HG02884 (cell line): Measurements from ENCODE around the gene GARIN3.
A peak's percentile ranks its signal among the peaks of the same experiment; 100 is the strongest.
"Not testable (repeated sequence)": the region's sequence is repeated elsewhere in the genome, so short reads cannot be mapped to it uniquely, and the experiment has no call there.

Source experiments
- ATAC-seq: cut with Tn5 transposase; IDR thresholded peaks from one replicate; pipeline ENCODE4 v1.9.1; 2021; ENCODE audit warnings: mild to moderate bottlenecking, moderate library complexity; ENCODE audit not compliant: unreplicated experiment

Gene GARIN3

DNA sequence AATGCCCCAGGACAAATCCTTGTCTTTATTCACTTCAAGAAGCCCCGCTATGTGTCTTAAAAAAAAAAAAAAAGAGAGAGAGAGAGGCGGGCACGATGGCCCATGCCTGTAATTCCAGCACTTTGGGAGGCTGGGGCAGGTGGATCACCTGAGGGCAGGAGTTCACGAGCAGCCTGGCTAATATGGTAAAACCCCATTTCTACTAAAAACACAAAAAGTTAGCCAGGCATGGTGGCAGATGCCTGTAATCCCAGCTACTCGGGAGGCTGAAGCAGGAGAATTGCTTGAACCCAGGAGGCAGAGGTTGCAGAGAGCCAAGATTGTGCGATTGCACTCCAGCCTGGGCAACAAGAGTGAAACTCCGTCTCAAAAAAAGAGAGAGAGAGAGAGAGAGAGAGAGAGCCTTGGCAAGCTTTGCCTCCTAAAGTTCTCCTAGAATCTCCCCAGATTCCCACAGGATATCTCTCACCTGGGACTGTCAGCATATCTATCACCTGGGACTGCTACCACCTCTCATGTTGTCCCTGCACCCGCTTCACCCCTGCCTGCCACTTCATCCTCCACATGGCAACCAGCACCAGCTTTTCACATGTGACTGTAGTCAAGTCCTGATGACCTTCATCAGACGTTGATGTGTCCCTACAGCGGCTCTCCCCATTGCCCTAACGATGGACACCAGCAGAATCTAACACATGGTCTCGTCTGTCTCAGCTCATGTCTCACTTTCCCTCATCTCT is 20.4 kb upstream of the GARIN3 start:
- ATAC-seq = no peak

DNA sequence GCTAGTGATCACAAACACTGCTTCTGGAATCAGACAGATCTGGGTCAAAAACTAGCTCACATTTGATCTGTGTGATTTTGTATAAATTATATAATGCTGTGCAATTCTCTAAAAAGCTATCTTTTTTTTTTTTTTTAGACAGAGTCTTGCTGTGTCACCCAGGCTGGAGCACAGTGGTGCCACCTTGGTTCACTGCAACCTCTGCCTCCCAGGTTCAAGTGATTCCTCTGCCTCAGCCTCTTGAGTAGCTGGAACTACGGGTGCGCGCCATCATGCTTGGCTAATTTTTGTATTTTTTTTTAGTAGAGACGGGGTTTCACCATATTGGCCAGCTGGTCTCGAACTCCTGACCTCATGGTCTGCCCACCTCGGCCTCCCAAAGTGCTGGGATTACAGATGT is 19.1 kb upstream of the GARIN3 start:
- not testable (repeated sequence) for ATAC-seq

DNA sequence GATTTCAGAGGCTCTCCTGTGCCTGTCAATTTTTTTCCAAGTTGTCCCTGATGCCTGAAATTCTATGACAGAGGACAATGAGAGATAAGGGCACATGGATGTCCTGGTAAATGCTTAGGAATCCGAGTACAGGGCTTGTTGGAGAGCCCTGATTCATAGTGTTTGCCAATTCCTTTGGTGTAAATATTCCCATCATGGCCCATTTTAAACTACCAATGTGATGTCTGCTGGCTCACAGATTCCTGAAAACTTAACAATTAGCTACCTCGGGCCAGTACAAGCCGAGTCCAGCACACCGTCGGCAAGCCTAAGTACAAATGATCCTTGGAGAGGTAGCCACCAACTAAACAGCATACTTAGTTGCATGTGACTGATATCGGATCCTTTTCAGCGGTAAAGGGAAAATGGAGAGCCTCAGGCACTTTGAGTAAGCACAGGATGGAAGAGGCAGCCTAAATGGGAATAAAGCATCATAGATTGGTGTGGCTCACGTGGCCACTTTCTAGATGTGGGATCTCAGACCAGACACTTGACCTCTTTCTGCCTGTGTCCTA is 18.1 kb upstream of the GARIN3 start:
- ATAC-seq = no peak

DNA sequence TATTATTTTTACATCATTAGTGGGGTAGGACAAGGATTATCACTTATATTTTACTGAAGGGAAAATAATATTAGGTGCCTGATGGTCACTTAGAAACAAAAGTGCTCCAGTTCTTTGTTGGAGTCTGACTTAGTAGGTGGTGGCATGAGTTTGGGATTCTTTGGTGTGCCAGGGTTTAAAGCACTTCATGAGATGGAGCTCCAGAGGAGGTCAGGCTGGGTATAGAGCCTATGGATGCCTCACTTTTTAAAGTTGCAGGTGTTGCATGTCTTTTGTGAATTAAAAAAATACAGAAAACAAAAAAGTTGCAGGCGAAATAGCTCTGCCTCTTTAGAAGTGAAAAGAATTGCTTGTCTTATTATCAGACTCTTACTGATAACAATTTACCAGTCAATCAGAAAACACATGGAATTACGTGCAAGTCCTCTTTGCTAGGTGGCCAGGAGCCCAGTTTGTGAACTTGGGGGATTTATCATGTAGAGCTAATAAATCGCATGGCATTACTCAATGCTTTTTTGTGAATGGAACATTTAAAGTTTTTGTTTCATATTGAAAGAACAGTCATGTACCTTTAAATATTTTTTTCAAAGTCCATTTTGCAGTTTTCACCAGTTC is 16.2 kb upstream of the GARIN3 start:
- no peak for ATAC-seq

DNA sequence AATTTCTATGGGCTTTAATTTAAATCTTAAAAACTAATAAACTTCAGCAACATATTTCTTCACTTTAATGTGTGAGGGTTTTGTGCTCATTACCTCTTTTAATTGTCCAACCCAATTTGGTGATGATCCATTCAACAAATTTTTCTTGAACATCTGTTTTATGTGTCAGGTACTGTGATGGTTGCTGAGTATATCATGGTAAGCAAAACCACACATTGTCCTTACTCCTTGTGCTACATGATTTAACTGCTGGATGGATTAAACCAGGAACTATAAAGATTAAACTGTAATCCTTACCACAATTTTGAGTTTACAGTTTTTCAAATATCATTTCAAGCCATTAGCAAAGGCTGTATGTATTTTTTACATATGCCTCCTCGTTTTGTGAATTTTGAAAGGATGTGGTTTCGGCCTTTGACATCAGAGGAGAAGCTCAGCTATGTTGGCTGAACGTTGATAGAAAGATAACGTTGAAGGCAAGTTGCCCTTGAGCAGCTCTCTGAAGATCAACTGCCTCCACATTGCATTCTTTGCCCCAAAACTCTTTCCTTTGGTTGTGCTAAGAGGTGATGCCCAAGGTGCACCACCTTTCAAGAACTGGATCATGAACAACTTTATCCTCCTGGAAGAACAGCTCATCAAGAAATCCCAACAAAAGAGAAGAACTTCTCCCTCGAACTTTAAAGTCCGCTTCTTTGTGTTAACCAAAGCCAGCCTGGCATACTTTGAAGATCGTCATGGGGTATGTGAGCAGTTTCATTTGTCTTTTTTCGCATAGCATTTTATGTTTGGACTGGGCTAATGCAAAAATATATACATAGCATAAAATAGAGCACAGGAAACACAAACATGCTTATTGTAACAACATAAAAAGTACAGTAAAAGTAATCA is 14.6 kb upstream of the GARIN3 start, which contains the start of gene ITK:
TSS of gene ITK (plus strand) at position 467 of the 891 bp plus-strand sequence. CDS start at position 605, 138 bp downstream.
- ATAC-seq = no peak

DNA sequence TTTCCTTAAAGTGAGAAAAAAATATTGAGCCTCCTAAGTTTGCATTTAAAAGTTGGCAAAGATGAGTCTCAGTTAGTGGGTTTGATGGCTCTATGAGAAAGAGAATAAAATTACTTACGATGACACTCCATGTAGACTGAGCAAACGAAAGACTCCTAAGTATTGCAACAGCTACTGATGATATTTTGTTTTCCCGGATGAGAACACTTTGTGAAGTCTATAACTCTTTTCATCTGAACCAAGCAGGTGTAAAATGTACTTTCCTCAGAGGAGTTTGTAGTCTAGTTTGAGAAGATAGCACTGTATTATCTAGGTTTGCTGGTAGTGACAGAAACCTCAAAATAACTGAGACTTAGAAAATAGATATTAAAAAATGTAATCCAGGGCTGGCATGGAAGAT is 12.9 kb upstream of the GARIN3 start:
- ATAC-seq = no peak

DNA sequence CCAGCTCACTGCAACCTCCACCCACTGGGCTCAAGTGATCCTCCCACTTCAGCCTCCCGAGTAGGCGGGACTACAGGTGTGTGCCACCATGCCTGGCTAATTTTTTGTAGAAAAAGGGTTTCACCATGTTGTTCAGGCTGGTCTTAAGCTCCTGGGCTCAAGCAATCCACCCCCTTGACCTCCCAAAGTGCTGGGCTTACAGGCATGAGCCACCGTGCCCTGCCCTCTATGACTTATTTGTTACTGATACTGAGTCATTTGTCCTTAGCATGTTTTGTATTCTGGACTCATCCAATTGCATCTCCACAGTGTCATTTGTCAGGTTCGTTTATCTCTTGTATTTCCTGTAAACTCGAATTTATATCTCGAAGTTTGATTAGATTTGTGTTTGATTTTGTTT is 11.9 kb upstream of the GARIN3 start:
- ATAC-seq = no peak

DNA sequence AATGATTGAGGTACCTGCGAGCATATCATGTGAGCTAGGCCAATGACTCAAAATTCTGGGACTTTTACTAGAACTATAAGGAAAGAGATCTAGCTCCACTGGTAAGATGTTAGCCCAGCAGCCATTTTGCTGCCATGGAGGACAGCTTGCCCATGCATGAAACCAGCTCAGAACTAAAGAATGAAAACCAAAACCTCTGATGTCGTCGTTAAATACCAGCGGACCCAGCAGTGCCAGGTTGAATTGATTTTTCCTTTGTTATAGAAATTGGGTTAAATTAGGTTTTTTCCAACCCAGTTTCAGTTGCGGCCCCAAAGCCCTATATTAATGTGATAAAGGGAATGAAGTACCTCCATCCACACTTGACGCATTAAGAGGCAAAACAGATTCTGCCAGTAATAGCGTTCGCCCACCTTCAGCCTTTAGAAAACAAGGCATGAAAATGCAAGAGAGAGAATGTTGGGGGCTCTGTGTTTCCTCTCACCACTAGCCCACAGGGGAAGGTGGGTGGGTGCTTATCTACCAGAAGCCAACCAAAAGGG is 9.1 kb upstream of the GARIN3 start:
- no peak for ATAC-seq

DNA sequence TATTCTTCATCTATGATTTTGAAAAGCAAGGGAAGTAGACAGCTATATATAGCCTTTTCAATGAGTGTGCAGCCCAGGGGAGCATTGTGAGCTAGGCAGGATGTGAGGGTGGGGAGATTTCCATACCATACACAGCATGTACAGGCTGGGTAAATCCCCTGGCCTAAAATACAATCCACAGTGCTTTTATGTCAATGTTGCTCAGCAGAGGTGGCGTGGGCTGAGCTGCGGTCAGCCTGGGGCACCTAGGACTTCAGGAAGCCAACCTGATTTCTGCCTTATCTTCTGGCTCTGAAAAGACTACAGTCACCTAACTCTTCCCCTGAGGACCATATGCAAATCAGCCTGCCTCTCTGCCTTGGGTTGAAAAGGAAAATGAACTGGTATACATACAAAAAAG is 6.3 kb upstream of the GARIN3 start:
- peak; percentile 99 for ATAC-seq

DNA sequence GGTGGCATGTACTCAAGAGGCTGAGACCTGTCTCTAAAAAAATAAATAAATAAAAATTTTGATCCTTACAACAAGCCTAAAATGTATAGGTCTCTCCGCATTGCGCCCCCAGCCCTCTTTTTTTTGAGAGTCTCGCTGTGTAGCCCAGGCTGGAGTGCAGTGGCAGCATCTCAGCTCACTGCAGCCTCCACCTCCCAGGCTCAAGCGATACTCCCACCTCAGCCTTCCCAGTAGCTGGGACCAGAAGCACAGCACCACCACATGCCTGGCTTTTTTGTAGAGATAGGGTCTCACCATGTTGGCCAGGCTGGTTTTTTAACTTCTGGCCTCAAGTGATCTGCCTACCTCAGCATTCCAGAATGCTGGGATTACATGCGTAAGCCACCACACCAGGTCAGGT is 2.2 kb upstream of the GARIN3 start:
- ATAC-seq = no peak

DNA sequence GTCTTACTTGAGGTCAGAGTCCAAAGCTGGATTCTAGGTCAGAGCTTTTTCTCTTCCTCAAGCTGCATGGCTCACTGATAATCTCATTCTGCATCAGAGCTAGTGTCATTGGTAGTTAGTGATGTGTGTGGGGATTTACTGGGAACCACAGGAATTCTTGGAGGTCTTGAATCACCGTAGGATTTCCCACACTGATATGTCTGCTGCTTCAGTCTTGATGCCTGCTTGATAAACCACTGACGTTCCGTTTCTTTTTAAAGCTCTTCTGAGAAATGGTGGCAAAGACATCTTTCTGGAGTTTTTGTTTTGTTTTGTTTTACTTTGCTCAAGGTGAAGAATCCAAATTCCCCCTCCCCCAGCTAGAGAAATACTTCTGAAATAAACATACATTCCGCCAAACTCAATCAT is 1.2 kb upstream of the GARIN3 start:
- no peak for ATAC-seq

DNA sequence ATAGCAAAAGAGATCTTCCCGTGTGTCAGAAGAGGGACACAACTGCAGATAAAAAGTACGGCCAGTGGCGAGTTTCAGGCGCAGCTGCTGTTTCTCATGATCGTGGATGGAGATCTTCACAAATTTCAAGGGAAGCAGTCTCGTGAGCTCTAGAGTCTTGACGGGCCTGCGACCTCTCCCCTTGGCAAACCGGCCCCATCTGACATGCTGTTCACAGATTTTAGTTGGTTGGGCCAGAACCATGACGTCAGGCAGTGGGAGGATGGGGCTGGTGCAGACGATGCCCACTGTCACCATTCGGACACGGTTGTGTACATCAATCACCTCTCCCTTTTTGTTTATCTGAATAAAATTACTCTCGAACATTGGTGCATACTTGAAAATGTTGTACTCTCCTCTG is 396 bp downstream of the GARIN3 start:
- ATAC-seq = no peak

DNA sequence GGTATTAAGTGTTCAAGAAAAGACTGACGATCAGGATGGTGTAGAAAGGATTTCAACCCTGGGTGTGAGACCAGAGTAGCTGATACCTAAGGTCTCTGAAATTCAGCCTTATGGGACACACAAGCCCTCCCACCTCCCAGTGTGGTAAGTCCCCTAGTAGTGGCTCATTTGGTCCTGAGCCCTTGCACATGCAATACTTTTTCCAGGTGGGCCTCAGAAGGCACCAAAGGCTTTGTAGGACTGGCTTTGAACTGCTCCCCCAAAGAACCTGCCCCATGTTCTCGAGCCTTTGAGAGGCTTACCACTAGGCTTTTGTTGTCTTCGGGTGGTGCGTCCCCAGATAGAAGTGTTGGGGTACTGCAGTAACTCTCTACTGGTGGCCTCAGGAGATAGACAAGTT is 803 bp downstream of the GARIN3 start:
- no peak for ATAC-seq

DNA sequence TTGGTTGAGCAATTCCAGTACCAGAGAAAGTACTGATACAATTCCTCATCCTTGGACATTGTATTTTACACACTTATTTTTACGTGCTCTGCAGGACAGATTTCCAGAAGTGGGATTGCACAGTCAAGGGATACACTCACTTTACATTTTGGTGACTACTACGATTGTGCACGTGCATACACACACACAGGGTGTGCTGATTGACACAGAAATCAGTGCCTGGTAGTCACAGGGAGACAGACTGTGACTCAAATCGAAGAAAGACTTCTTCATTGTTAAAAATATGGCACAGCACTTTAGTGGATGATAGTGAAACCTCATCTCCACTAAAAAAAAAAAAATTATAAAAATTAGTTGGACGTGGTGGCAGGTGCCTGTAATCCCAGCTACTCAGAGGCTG is 1.5 kb downstream of the GARIN3 start:
- ATAC-seq = no peak

DNA sequence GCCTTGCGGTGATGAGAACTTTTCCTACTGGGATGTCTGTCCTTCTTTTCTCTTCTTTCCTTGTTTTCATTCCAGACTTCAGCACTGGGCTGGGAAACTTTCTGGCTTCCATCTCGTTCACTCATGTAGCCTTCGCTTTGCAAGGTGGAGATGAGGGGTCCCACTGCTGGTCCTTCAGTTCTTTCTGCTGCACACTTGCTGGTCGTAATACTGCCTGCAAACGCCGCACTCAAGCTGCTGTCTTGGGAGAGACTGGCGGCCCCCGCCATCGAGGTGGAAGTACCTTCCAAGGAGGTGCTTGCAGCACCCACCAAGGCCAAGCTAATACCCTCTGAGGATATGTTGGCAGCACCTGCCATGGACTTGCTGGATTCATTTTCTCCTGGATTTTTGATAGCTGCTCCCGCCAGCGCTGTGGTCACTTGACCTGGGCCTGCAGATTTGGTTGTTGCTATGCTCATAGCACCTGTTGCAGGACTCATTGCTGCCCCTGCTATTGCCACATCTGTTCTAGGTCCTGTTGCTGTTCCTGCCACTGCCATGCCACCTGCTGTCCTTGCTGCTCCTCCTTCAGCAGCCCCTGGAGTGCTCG is 3.0 kb downstream of the GARIN3 start:
- ATAC-seq = no peak

DNA sequence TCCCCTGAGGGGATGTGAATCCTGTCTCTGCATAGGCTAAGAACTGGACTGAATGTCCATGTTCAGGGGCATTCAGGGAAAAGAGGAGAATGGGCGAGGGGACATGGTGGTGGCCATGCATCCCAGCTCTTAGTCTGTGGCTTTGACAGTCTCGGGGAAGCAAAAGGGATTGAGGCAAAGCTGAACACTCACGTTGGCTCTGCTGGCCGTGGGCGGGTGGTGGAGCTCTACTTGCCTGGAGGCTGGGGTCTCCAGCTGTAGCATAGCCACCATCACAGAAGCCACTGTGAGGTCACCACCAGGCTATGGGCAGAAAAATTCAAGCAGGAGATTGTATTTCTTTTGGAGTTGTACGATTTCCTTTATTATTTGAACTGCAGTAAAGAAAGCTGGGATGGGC is 4.1 kb downstream of the GARIN3 start:
- ATAC-seq = no peak

DNA sequence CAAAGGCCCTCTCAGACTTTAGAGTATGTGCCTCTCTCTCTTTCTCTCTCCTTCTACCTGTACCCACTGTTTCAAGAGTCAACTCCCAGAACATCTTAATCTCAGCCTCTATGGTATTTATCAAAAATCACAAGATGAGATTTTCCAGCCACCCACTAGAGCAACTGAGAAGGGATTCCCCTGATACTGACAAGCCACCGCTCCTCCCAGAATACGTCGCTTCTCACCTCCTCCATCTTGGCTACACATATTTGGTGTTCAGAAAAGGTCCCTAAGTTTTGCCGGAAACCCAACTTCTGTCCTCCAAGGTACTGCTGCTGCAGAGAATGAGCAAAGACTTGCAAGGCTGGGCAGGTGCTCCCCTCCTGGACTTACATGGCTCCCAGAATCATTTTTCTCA is 6.1 kb downstream of the GARIN3 start:
- no peak for ATAC-seq

DNA sequence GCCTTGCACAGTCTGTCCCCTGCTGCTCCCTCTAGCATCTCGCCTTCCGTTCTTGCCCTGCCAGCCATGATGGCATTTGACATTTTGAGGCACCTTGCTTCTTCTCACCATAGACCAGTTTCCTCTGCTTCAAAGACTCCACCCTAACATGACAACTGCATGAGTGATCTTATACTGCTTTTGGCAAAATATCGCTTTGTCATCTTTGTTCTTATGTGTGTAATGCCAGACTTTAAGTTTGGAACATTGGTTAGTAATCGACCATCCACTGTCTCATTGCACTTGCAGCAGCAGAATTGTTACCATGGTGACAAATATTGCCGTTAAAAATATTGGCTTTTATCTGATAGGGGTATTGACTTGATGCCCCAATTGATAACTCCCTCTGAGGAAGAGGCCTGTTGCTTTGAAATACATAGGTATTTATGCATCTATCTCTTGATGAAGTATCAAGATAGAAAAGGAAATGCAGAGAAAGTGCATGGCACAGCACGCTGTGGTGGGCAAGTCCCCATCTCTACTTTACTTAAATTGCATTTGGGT is 6.8 kb downstream of the GARIN3 start:
- ATAC-seq = no peak

DNA sequence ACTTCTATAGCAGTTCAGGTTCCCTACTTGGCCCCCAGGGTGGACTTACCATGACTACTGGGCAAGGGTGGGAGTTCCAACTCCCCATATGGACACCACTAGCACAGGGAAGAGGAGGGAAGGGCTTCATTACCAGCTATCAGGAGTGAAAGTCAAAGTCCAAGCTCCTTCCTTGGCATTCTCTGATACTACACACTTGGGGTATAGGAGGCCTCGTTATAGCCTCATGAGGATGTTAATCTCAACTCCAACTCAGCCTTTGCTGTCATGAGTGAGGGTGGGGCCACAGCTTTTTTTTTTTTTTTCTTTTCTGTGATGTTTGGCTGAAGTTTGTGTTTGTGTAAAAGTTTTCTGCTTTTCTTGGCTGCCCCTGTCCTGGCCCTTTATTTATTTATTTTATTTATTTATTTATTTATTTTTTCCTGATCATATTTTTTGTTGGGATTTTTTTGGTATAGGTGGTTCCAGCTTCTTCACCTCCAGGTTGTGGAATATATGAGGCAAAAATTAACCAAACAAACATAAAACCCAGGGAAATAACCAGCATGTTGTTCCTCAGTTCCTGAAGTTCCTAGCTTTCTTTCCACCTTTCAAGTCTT is 8.7 kb downstream of the GARIN3 start:
- ATAC-seq = no peak

DNA sequence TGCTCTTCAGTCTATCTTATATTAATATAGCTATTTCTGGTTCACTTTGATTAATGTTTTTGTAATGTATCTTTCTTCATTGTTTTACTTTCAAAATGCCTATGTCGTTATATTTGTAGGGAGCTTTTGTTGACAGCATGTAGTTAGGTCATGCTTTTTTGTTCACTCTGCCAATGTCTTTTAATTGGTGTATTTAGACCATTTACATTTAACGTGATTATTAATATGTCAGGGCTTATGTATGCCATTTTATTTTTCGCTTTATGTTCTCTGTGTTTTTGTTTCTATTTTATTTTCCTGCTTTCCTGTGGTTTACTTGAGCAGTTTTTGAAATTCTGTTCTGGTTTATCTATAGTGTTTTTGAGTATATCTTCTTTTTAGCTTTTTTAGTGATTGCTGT is 10.8 kb downstream of the GARIN3 start:
- no peak for ATAC-seq
